H7 (cell line): ENCODE data around the gene GALNT6. TPM values are rescaled to one million over a fixed set of nuclear protein-coding genes. Genes with fewer than 3 reads are reported as not detected.

Source experiments
- DNase-seq: peaks from one replicate; pipeline ENCODE4 v3.0.0; 2012
- H3K27me3 ChIP-seq: 2 replicates; pipeline ENCODE4 v1.6.0; 2011; ENCODE audit warnings: mild to moderate bottlenecking, low read length; ENCODE audit not compliant: control insufficient read depth, insufficient read depth
- H3K36me3 ChIP-seq: replicated peaks from 2 replicates; pipeline ENCODE4 v1.5.1; 2011; ENCODE audit warnings: low read length; ENCODE audit not compliant: control insufficient read depth, insufficient read depth
- H3K4me3 ChIP-seq: 2 replicates; pipeline ENCODE4 v1.5.1; 2011; ENCODE audit warnings: low read depth, mild to moderate bottlenecking, control low read depth, low read length, moderate library complexity; ENCODE audit not compliant: insufficient read depth
- total RNA-seq: library from RNA; depleted of rRNA; stranded (reverse); fragments of >200 nt; shearing (Covaris generic); gene quantifications from 2 replicates; pipeline ENCODE4 v1.2.3, GENCODE V29; 2014

Gene GALNT6
- total RNA-seq, 1 experiment from 2014 or later, result 22.8 TPM

DNA sequence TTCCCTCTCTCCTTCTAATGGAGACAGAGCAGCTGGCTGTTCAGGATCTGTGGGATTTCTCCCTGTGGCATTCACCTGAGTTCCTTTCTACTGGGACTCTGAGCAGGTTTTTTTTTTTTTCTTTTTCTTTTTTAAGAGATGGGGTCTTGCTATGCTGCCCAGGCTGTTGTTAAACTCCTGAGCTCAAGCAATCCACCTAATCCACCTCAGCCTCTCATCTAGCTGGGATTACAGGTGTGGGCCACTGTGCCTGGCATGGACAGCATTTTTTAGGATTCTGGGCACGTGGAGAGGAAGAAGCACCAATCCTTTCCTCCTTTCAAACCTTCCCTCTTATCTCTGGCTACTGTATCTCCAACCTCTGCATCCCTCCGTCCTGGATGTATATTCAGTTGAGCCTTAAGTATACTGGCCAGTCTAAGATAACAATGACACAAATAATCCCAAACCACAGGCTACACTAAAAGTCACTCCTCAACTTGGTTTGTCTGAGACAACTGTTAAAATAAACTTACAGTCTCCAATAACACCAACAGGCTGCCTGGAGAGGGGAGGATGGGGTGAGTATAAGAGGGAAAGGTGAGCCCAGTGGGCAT, 28.4 kb downstream of the GALNT6 start:
- Histone ChIP-seq H3K27me3 (no peaks in the 10 kb centered on the region), H3K36me3 (peaks cover 7% of the 10 kb centered on the region), H3K4me3 (no peak overlapping the region)
- DNase-seq, result no peak

DNA sequence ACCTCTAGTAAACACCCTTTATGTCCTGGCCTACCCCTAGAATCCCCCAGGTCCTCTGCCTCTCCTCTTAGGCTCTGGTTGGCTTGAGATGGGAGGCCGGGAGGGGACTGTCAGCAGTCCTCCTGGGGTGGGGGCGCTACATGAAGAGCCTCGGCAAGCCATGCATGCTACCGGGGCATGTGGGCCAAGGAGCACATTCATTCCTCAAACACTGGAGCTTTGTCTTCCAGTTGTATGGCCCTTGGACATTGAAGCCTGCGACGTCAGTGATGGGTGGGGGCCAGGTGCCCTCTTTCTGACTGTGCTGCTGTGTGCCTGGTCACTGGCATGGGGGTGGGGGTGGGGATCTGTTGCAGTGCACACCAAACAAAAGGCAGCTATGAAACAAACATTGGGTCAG, 28.9 kb downstream of the GALNT6 start:
- peaks cover 8% of the 10 kb centered on the region for H3K36me3 ChIP-seq
- H3K4me3 ChIP-seq, result no peak overlapping the region
- no peaks in the 10 kb centered on the region for H3K27me3 ChIP-seq
- DNase-seq, result no peak

DNA sequence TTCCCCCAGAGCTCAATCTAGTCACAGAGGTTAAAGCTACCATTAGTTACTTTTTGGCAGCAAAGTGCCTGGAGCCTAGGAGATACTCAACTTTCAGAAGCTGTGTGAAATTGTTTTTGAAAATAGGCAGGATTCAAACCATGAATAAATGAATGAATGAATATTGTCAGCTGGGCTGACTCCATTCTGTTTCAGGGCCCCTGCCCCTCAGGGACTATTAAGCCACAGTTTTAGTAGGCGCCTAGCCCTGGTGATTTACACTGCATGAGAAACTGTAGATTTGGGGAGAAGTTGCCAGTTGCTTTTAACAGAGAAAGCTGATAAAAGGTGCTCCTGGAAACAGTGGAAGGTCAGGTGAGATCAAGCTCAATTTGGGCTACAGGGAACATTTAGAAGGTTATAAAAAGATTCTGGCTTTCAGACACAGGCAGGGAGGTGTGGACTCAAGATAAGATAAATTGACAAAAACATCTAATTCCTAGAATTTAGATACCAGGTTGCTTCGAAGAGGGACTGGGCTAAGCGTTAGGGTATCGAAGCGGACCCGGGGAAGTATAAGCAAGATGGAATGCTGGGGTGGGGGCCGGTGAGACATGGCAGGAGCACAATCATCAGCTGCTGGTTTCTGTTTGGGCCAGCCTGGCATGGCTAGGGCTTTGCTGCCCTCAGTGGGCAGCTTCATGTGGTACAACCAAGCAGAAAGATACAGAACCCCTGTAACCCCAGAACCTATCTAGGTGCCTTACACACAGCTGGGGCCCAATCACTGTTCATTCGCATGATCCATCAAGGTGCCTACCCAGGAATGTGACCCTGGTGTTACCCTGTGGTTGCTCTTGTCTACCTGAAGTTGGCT, 29.8 kb downstream of the GALNT6 start:
- H3K36me3 ChIP-seq, result peaks cover 8% of the 10 kb centered on the region
- no peaks in the 10 kb centered on the region for H3K27me3 ChIP-seq
- no peak for DNase-seq
- H3K4me3 ChIP-seq, result no peak overlapping the region

DNA sequence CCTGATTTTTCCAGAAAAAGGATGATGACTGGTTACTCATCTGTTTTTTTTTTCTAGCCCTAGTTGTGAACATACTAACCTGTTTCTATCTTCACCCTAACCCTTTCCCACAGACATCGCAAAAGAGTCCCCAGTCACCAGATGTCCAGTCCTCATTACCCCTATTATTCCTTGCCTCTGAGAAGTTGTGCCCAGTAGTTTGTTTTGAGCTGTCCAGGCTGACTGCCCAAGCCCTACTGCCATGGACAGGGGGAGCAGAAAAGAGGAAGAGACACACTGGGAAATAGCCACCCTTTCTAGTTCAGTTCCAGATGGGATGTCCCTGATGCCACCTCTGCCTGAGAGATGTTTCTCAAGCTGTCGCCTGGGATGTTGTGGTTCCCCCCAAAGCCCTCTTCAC, 30.9 kb downstream of the GALNT6 start:
- no peak for DNase-seq
- no peaks in the 10 kb centered on the region for H3K27me3 ChIP-seq
- H3K4me3 ChIP-seq, result no peak overlapping the region
- H3K36me3 ChIP-seq, result peaks cover 9% of the 10 kb centered on the region

DNA sequence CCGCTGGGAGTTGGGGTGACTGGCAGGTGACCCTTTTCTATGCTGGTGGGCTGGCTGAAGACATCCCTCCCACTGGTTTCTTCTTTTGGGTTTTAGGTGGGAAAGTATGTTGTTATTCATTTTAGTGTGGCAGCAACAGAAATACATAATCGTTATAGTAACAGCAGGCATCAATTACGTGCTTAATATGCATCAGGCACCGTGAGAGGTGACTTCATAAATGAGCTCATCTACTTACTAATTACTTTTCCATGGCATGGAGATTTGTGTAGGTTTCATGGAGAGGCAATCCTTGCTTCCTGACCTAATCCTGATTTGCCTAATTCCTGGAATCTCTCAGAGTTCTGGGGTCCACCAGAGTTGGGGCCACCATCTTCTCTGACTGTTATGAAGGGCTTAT, 31.4 kb downstream of the GALNT6 start:
- no peak overlapping the region for H3K4me3 ChIP-seq
- H3K27me3 ChIP-seq, result no peaks in the 10 kb centered on the region
- peaks cover 9% of the 10 kb centered on the region for H3K36me3 ChIP-seq
- DNase-seq, result no peak

DNA sequence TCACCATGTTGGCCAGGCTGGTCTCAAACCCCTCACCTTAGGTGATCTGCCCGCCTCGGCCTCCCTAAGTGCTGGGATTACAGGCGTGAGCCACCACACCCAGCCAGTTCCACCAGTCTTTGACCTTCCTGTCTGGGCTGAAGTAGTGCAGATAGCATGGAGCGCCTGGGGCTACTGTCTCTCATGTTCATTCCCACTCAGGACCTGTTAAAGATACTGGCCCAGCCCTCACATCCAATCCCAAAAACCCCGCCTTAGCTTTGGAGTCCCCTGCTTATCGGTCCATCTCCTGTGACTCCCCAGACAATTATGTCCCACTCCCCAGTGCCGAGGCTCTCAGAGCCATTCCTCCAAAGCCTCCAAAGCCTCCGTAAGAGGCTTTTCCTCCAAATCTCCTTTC, 32.7 kb downstream of the GALNT6 start:
- no peak overlapping the region for H3K4me3 ChIP-seq
- peaks cover 6% of the 10 kb centered on the region for H3K36me3 ChIP-seq
- DNase-seq, result no peak
- H3K27me3 ChIP-seq, result no peaks in the 10 kb centered on the region

DNA sequence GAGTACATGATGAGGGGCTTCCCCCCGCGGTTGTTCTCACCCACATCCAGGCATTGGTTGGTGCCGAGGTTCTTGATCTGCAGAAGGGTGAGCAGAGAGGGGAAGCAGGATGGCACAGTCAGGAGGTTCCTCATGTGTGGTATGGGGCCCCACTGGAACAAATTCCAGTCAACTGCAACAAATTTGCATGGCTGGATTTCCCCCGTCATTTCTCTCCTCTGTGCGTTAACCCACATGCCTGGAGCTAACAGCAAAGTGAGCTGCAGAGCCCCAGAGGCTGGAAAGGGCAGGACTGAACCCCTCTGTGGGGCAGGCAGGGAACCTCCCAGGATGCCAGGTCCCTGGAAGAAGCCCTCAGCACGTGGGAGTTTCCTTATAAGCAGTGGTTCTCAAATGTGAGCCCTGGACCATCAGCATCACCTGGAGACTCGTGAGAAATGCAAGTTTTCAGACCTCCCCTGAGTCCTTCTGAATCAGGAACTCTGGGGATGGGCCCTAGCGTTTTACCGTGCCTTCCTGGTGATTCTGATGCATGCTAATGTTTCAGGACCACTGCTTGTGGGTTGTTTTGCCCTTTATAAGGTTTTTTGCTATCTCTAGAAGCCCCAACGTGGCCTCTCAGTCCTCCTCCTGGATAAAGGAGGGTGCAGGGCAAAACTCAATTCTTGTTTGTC, 33.7 kb downstream of the GALNT6 start:
- H3K27me3 ChIP-seq, result no peaks in the 10 kb centered on the region
- no peak for DNase-seq
- H3K36me3 ChIP-seq, result peaks cover 6% of the 10 kb centered on the region
- H3K4me3 ChIP-seq, result no peak overlapping the region

DNA sequence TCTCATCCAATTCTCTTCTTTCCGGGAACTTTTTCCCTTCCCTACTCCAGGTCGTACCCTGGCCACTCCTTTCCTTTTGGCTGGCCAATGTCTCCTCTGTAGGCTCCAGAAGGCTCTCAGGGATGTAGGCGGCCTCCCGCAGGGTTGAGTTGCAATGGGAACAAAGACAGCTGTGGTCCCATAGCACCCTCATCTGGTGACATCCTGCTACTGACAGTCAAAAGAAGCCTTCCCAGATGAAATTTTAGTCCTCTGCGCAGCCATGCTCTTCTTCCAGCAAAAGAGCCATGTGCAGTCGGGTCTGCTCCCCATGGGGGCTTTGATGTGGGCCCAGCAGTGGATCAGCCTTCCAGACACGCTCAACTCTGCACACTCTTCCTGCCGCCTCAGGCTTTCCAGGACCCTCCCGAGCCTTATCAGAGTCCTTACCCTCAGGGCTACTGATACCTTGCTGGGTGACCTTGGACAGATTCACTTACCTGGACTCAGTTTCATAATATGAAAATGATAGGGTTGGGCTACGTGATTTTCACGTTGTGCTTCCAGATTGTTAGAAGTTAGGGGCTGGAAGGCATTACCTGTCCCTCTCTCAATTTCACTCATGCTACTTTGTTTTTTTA, 39.2 kb downstream of the GALNT6 start:
- no peak overlapping the region for H3K4me3 ChIP-seq

DNA sequence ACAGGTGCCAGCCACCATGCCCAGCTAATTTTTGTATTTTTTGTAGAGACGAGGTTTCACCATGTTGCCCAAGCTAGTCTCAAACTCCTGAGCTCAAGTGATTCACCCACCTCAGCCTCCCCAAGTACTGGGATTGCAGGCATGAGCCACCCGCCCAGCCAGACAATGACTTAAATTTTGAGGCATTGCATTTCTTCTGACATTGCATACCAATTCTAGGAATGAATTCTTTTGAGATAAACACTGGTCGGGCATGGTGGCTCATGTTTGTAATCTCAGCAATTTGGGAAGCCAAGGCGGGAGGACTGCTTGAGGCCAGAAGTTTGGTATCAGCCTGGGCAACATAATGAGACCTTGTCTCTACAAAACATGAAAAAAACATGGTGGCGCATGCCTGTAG, 42.2 kb downstream of the GALNT6 start:
- no peak for DNase-seq
- Histone ChIP-seq H3K4me3 (no peak overlapping the region), H3K27me3 (no peaks in the 10 kb centered on the region), H3K36me3 (no peaks in the 10 kb centered on the region)

More for the DNA sequence above, 39.2 kb downstream of the GALNT6 start:
- peak; percentile 79 for DNase-seq
- H3K36me3 ChIP-seq, result peaks cover 1% of the 10 kb centered on the region; the same call in 1 of the 2 replicates
- no peaks in the 10 kb centered on the region for H3K27me3 ChIP-seq

DNA sequence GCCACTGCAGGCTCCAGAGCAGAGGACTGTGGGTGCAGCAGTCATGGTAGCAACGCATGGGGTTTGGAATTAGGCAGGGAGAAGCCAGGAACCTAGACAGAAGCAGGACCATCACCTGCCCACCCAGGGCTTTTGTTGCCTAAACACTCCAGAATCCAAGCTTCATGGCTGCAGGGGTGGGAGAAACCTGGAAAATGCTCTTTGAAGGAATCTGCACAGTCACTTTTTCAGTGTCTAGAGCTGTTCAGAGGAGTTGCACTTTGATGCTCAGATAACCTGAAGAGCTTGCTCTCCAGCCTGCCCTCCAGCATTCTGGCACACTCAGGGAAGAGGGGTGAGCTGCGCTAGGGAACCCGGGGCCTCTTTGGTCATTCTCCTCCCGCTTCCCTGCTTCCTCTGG, 43.1 kb downstream of the GALNT6 start:
- Histone ChIP-seq H3K36me3 (no peaks in the 10 kb centered on the region), H3K27me3 (no peaks in the 10 kb centered on the region), H3K4me3 (no peak overlapping the region)
- no peak for DNase-seq

DNA sequence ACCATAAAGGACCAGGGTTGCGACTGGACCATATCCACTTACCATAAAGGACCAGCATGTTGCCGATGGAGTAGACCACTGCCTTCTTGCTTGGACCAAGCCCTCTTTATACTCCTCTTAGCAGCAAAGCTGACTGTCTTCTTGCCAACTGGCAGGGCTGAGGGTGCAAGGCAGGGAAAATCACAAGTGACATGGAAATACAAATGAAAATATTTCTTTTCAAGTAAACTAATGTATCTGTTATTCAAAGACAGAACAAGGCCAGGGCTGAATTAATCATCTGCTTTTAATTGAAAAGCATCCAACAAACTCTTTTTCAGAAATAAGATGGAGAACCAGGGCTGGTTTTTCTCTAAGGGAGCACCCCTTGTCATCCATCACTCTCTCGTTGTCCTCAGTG, 44.6 kb downstream of the GALNT6 start, which contains the start of gene CELA1:
TSS of gene CELA1 (minus strand) at position 99 of the 400 bp plus-strand sequence. CDS start at position 58, 41 bp downstream.
- no peak within 1 kb of the TSS for H3K4me3 ChIP-seq
- no peaks in the 10 kb centered on the region for H3K36me3 ChIP-seq
- H3K27me3 ChIP-seq, result no peaks in the 10 kb centered on the region
- DNase-seq, result no peak

DNA sequence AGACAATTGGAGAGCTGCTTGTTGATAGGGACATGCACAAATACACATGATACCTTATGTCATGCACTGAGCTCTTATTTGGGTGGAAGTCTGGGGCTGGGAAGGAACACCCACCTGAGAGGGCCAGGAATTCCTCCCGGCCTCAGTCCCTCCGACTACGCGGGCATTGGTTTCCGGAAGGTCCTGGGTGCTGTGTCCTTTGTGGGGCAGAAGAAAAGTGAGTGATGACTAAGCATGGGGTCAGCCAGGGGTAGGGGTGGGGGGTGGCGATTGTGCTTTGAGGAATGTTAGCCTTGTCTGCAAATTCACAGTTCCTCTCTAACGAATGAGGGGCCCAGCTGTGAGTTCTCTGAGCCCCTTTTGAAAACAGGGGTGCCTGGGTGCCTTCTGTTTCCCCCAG, 45.5 kb downstream of the GALNT6 start:
- DNase-seq, result no peak
- Histone ChIP-seq H3K27me3 (no peaks in the 10 kb centered on the region), H3K4me3 (no peak overlapping the region)

DNA sequence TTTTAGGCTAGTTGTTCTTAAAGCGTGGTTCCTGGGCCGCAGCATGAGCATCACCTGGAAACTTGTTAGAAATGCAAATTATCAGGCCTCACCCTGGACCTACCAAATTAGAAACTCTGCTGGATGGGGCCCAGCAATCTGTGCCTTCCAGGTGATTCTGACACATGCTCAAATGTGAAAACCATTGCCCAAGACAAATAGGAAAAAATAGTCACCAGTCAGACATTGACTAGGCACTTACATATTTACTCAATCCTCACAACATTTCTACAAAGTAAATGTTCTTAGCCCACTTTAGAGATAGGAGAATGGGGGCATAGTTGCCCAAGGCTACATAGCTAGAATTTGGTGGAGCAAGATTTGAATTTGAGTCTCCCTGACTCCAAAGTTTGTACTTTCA, 48.0 kb downstream of the GALNT6 start:
- H3K27me3 ChIP-seq, result no peaks in the 10 kb centered on the region
- DNase-seq, result no peak
- no peaks in the 10 kb centered on the region for H3K36me3 ChIP-seq
- no peak overlapping the region for H3K4me3 ChIP-seq

More for the DNA sequence above, 45.5 kb downstream of the GALNT6 start:
- no peaks in the 10 kb centered on the region for H3K36me3 ChIP-seq

DNA sequence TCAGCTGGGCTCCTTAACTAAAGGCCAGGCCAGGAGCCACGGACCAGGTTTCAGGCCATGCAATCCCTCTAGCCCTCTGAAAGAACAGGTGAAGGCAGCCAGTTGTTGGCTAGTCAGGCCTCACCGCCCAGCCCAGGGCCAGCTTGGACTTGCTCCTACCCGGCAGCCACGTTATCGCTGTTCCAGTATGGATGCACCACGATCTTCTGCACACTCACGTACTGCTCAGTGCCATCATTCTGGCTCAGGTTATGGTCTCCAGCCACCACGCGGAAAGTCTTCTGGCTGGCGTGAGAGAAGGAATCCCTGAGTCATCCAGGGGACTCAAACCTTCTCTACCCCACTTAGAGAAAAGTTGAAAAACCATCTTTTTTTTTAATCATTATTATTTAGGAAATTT, 48.8 kb downstream of the GALNT6 start:
- H3K4me3 ChIP-seq, result no peak overlapping the region
- no peaks in the 10 kb centered on the region for H3K36me3 ChIP-seq
- H3K27me3 ChIP-seq, result no peaks in the 10 kb centered on the region
- no peak for DNase-seq
